Measurements from ENCODE around the gene SMYD3. TPM values are rescaled to one million over a fixed set of nuclear protein-coding genes. Genes with fewer than 3 reads are reported as not detected.
"Not testable (repeated sequence)": the region's sequence is repeated elsewhere in the genome, so short reads cannot be mapped to it uniquely, and the experiment has no call there.

Gene SMYD3
- total and polyA plus RNA-seq, 12 donors, result 13.5 to 78.2 (median 26.8) TPM

GRCh38 chr1:245948786-245949185 is 558.3 kb downstream of the SMYD3 start:
- no peak for DNase-seq
- 80 to 98% (median 95%) methylated on average over 1 to 7 of the region's 7 CpGs for WGBS, 4 donors
- H3K36me3 ChIP-seq (replicated peaks in 1 of 2), result no peaks in the 10 kb centered on the region
- TF ChIP-seq POLR2A (IDR thresholded peaks at IDR 0.05) (no peak), CTCF (IDR thresholded peaks at IDR 0.05) (no peak)
- intact Hi-C loops (cut with DNase I), result no loop called here
- no peaks in the 10 kb centered on the region for H3K27me3 ChIP-seq
- H3K4me1 ChIP-seq (replicated peaks in 1 of 2), result no peaks in the 10 kb centered on the region
- H3K4me3 ChIP-seq, result no peak overlapping the region
- no peak overlapping the region for H3K27ac ChIP-seq
- H3K9me3 ChIP-seq (replicated peaks in 1 of 3), result no peaks in the 10 kb centered on the region

GRCh38 chr1:245946905-245947304 is 560.2 kb downstream of the SMYD3 start:
- Histone ChIP-seq H3K9me3 (replicated peaks in 1 of 3) (no peaks in the 10 kb centered on the region), H3K4me3 (no peak overlapping the region), H3K4me1 (replicated peaks in 1 of 2) (no peaks in the 10 kb centered on the region), H3K36me3 (replicated peaks in 1 of 2) (no peaks in the 10 kb centered on the region), H3K27me3 (no peaks in the 10 kb centered on the region), H3K27ac (peak overlapping the region in 3 of 5 donors; percentile 25 to 56 (median 52))
- WGBS, 4 donors, result 33 to 55% (median 53%) methylated on average over 10 of the region's 10 CpGs
- TF ChIP-seq POLR2A (IDR thresholded peaks at IDR 0.05) (no peak), CTCF (IDR thresholded peaks at IDR 0.05) (no peak)
- DNase-seq, result peak in 6 of 7 donors; percentile 23 to 66 (median 39)
- intact Hi-C loops (cut with DNase I), result no loop called here

- intact Hi-C loops (cut with DNase I); H3K4me1 ChIP-seq (replicated peaks in 1 of 2); H3K36me3 ChIP-seq (replicated peaks in 1 of 2); H3K27ac ChIP-seq; H3K9me3 ChIP-seq (replicated peaks in 1 of 3); H3K4me3 ChIP-seq; DNase-seq; H3K27me3 ChIP-seq: not testable (repeated sequence)
- WGBS, 4 donors, result 97 to 100% (median 99%) methylated on average over 1 of the region's 1 CpG
These were observed 561.9 kb downstream of the SMYD3 start for GRCh38 chr1:245945136-245945535.

- H3K36me3 ChIP-seq (replicated peaks in 1 of 2), result no peaks in the 10 kb centered on the region
- WGBS, 4 donors, result 73 to 89% (median 82%) methylated on average over 3 of the region's 3 CpGs
- no peak for DNase-seq
- no peak for TF ChIP-seq CTCF (IDR thresholded peaks at IDR 0.05)
- no peaks in the 10 kb centered on the region for H3K4me1 ChIP-seq (replicated peaks in 1 of 2)
- H3K27me3 ChIP-seq, result no peaks in the 10 kb centered on the region
- no peak overlapping the region for H3K27ac ChIP-seq
- no peak overlapping the region for H3K4me3 ChIP-seq
- intact Hi-C loops (cut with DNase I), result no loop called here
- H3K9me3 ChIP-seq (replicated peaks in 1 of 3), result no peaks in the 10 kb centered on the region
These were observed 564.2 kb downstream of the SMYD3 start for GRCh38 chr1:245942856-245943255.

GRCh38 chr1:245941771-245942170 is 565.3 kb downstream of the SMYD3 start:
- intact Hi-C loops (cut with DNase I); DNase-seq; H3K27me3 ChIP-seq: not testable (repeated sequence)

More at GRCh38 chr1:245941771-245942170, 565.3 kb downstream of the SMYD3 start:
- not testable (repeated sequence) for H3K4me1 ChIP-seq (replicated peaks in 1 of 2); H3K9me3 ChIP-seq (replicated peaks in 1 of 3); H3K4me3 ChIP-seq; H3K36me3 ChIP-seq (replicated peaks in 1 of 2); H3K27ac ChIP-seq
- 80 to 96% (median 91%) methylated on average over 1 of the region's 1 CpG for WGBS, 4 donors

All from adrenal gland (tissue), 12 donors.